IPS-18a (cell line): ENCODE measurements around the gene SRRM4.

Source experiments
- H3K27ac ChIP-seq: one replicate; pipeline ENCODE4 v1.5.1; 2013; ENCODE audit warnings: low read length
- H3K27me3 ChIP-seq: one replicate; pipeline ENCODE4 v1.6.1; 2013; ENCODE audit warnings: mild to moderate bottlenecking, low read length; ENCODE audit not compliant: control insufficient read depth, insufficient read depth
- H3K36me3 ChIP-seq: one replicate; pipeline ENCODE4 v1.6.1; 2013; ENCODE audit warnings: low read depth, low read length; ENCODE audit not compliant: control insufficient read depth
- H3K4me1 ChIP-seq: one replicate; pipeline ENCODE4 v1.6.1; 2013; ENCODE audit warnings: low read depth, low read length; ENCODE audit not compliant: control insufficient read depth
- H3K4me3 ChIP-seq: one replicate; pipeline ENCODE4 v1.5.1; 2013; ENCODE audit warnings: low read length
- H3K9ac ChIP-seq: one replicate; pipeline ENCODE4 v1.6.1; 2013; ENCODE audit warnings: mild to moderate bottlenecking, low read length, moderate library complexity
- H3K9me3 ChIP-seq: one replicate; pipeline ENCODE4 v1.6.1; 2013; ENCODE audit warnings: low read depth, low read length; ENCODE audit not compliant: control insufficient read depth

SRRM4 gene

GRCh38 chr12:119195256-119195655 lies 213.9 kb downstream of the SRRM4 start:
- H3K27me3 ChIP-seq, result no peaks in the 10 kb centered on the region
- H3K27ac ChIP-seq, result no peak overlapping the region
- no peak overlapping the region for H3K9ac ChIP-seq
- no peaks in the 10 kb centered on the region for H3K9me3 ChIP-seq
- no peak overlapping the region for H3K4me3 ChIP-seq
- no peaks in the 10 kb centered on the region for H3K4me1 ChIP-seq
- H3K36me3 ChIP-seq, result peaks cover 4% of the 10 kb centered on the region

- no peak overlapping the region for H3K27ac ChIP-seq
- peaks cover 17% of the 10 kb centered on the region for H3K4me1 ChIP-seq
- H3K4me3 ChIP-seq, result no peak overlapping the region
- no peaks in the 10 kb centered on the region for H3K27me3 ChIP-seq
- H3K36me3 ChIP-seq, result peaks cover 4% of the 10 kb centered on the region
- no peak overlapping the region for H3K9ac ChIP-seq
- no peaks in the 10 kb centered on the region for H3K9me3 ChIP-seq
Observed at GRCh38 chr12:119198440-119198839, 217.1 kb downstream of the SRRM4 start.

GRCh38 chr12:119200601-119201000 lies 219.3 kb downstream of the SRRM4 start:
- no peak overlapping the region for H3K9ac ChIP-seq
- peaks cover 34% of the 10 kb centered on the region for H3K4me1 ChIP-seq
- H3K27ac ChIP-seq, result no peak overlapping the region
- H3K4me3 ChIP-seq, result no peak overlapping the region
- H3K9me3 ChIP-seq, result no peaks in the 10 kb centered on the region
- no peaks in the 10 kb centered on the region for H3K36me3 ChIP-seq
- no peaks in the 10 kb centered on the region for H3K27me3 ChIP-seq

GRCh38 chr12:119201789-119202543 lies 220.6 kb downstream of the SRRM4 start:
- Histone ChIP-seq H3K4me1 (peaks cover 42% of the 10 kb centered on the region), H3K4me3 (no peak overlapping the region), H3K36me3 (no peaks in the 10 kb centered on the region), H3K9me3 (no peaks in the 10 kb centered on the region), H3K27me3 (no peaks in the 10 kb centered on the region), H3K9ac (no peak overlapping the region), H3K27ac (no peak overlapping the region)

- Histone ChIP-seq H3K4me1 (peaks cover 42% of the 10 kb centered on the region), H3K36me3 (no peaks in the 10 kb centered on the region), H3K4me3 (no peak overlapping the region), H3K9ac (no peak overlapping the region), H3K9me3 (no peaks in the 10 kb centered on the region), H3K27me3 (no peaks in the 10 kb centered on the region), H3K27ac (no peak overlapping the region)
Observed at GRCh38 chr12:119202544-119202943, 221.2 kb downstream of the SRRM4 start.

GRCh38 chr12:119204131-119204530 lies 222.8 kb downstream of the SRRM4 start:
- H3K9ac ChIP-seq, result no peak overlapping the region
- no peaks in the 10 kb centered on the region for H3K27me3 ChIP-seq
- peaks cover 42% of the 10 kb centered on the region for H3K4me1 ChIP-seq
- H3K4me3 ChIP-seq, result no peak overlapping the region
- H3K27ac ChIP-seq, result no peak overlapping the region
- H3K9me3 ChIP-seq, result no peaks in the 10 kb centered on the region
- no peaks in the 10 kb centered on the region for H3K36me3 ChIP-seq

GRCh38 chr12:119204671-119205285 lies 223.4 kb downstream of the SRRM4 start:
- no peak overlapping the region for H3K4me3 ChIP-seq
- H3K9me3 ChIP-seq, result no peaks in the 10 kb centered on the region
- H3K9ac ChIP-seq, result no peak overlapping the region
- H3K36me3 ChIP-seq, result no peaks in the 10 kb centered on the region
- no peaks in the 10 kb centered on the region for H3K27me3 ChIP-seq
- H3K27ac ChIP-seq, result no peak overlapping the region
- H3K4me1 ChIP-seq, result peaks cover 42% of the 10 kb centered on the region

GRCh38 chr12:119206348-119207062 lies 225.2 kb downstream of the SRRM4 start:
- H3K9ac ChIP-seq, result no peak overlapping the region

GRCh38 chr12:119207063-119207560 lies 225.8 kb downstream of the SRRM4 start:
- Histone ChIP-seq H3K4me3 (no peak overlapping the region), H3K9ac (no peak overlapping the region), H3K27me3 (no peaks in the 10 kb centered on the region), H3K9me3 (no peaks in the 10 kb centered on the region), H3K4me1 (peaks cover 35% of the 10 kb centered on the region), H3K36me3 (no peaks in the 10 kb centered on the region), H3K27ac (no peak overlapping the region)

More at GRCh38 chr12:119206348-119207062, 225.2 kb downstream of the SRRM4 start:
- no peaks in the 10 kb centered on the region for H3K36me3 ChIP-seq
- H3K4me1 ChIP-seq, result peaks cover 41% of the 10 kb centered on the region
- H3K27ac ChIP-seq, result no peak overlapping the region
- no peaks in the 10 kb centered on the region for H3K9me3 ChIP-seq
- H3K27me3 ChIP-seq, result no peaks in the 10 kb centered on the region
- H3K4me3 ChIP-seq, result no peak overlapping the region

- no peak overlapping the region for H3K27ac ChIP-seq
- H3K9me3 ChIP-seq, result no peaks in the 10 kb centered on the region
- H3K9ac ChIP-seq, result no peak overlapping the region
- H3K36me3 ChIP-seq, result no peaks in the 10 kb centered on the region
- H3K4me1 ChIP-seq, result peaks cover 24% of the 10 kb centered on the region
- no peaks in the 10 kb centered on the region for H3K27me3 ChIP-seq
- H3K4me3 ChIP-seq, result no peak overlapping the region
Observed at GRCh38 chr12:119208626-119209061, 227.3 kb downstream of the SRRM4 start.

GRCh38 chr12:119211884-119212283 lies 230.5 kb downstream of the SRRM4 start:
- no peaks in the 10 kb centered on the region for H3K27me3 ChIP-seq
- H3K36me3 ChIP-seq, result no peaks in the 10 kb centered on the region
- no peak overlapping the region for H3K27ac ChIP-seq
- H3K9me3 ChIP-seq, result no peaks in the 10 kb centered on the region
- H3K4me3 ChIP-seq, result no peak overlapping the region
- H3K4me1 ChIP-seq, result peaks cover under 1% of the 10 kb centered on the region
- H3K9ac ChIP-seq, result no peak overlapping the region
